ENCODE data around the gene FAM124B. TPM values are rescaled to one million over a fixed set of nuclear protein-coding genes. Genes with fewer than 3 reads are reported as not detected.

The FAM124B gene
- total and polyA plus RNA-seq, 2 experiments from 2014 or later, result 0.17 TPM; not detected in 1

DNA sequence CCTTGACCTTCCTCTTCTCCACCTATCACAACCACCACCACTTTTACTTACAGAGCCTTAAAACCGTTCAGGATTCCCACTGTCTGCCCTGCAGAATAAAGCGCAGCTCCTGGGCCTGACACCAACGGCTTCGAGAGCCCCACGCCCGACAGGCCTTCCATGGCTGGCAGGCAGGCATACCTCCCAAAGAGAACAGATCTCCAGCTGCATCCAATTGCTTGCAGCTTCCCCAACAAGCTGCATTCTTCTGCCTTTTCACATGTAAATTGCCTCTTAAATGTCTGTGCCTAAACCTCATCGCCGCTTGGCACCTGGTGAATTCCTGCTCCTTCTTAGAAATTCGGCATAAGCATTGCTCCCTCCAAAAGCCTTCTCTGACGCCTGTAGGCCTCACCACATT, 31.5 kb upstream of the FAM124B start:
- Histone ChIP-seq H3K4me2 (no peak overlapping the region), H3K4me3 (no peak overlapping the region), H3K27ac (no peak overlapping the region), H3K9me2 (replicated peaks; ENCODE audit: insufficient read depth) (no peaks in the 10 kb centered on the region), H2AFZ (no peak overlapping the region), H3K4me1 (ENCODE audit: insufficient read depth) (peaks cover 11% of the 10 kb centered on the region), H3K36me3 (replicated peaks; ENCODE audit: insufficient read depth, low read depth) (no peaks in the 10 kb centered on the region), H3K9me3 (ENCODE audit: low read depth) (no peaks in the 10 kb centered on the region), H3K79me2 (no peaks in the 10 kb centered on the region), H4K20me1 (ENCODE audit: insufficient read depth, poor library complexity, severe bottlenecking) (no peaks in the 10 kb centered on the region), H3K27me3 (no peaks in the 10 kb centered on the region)
- no peak for DNase-seq (ENCODE audit: low spot score)
- TF ChIP-seq EZH2phosphoT487 (IDR thresholded peaks at IDR 0.05; ENCODE audit: low read depth, severe bottlenecking, unreplicated experiment), result no peak
- TF ChIP-seq, protein P1, sequence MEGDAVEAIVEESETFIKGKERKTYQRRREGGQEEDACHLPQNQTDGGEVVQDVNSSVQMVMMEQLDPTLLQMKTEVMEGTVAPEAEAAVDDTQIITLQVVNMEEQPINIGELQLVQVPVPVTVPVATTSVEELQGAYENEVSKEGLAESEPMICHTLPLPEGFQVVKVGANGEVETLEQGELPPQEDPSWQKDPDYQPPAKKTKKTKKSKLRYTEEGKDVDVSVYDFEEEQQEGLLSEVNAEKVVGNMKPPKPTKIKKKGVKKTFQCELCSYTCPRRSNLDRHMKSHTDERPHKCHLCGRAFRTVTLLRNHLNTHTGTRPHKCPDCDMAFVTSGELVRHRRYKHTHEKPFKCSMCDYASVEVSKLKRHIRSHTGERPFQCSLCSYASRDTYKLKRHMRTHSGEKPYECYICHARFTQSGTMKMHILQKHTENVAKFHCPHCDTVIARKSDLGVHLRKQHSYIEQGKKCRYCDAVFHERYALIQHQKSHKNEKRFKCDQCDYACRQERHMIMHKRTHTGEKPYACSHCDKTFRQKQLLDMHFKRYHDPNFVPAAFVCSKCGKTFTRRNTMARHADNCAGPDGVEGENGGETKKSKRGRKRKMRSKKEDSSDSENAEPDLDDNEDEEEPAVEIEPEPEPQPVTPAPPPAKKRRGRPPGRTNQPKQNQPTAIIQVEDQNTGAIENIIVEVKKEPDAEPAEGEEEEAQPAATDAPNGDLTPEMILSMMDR (IDR thresholded peaks at IDR 0.05; ENCODE audit: poor library complexity), result no peak
- no peak for TF ChIP-seq EZH2 (IDR thresholded peaks at IDR 0.05; ENCODE audit: borderline replicate concordance)
- WGBS (ENCODE audit: low lambda C conversion rate, missing lambda C conversion rate), result 53% methylated on average over 10 of the region's 10 CpGs

- H3K27me3 ChIP-seq, result no peaks in the 10 kb centered on the region
- peaks cover 11% of the 10 kb centered on the region for H3K4me1 ChIP-seq (ENCODE audit: insufficient read depth)
- no peak overlapping the region for H3K4me2 ChIP-seq
- no peaks in the 10 kb centered on the region for H3K9me3 ChIP-seq (ENCODE audit: low read depth)
- no peaks in the 10 kb centered on the region for H4K20me1 ChIP-seq (ENCODE audit: insufficient read depth, poor library complexity, severe bottlenecking)
- DNase-seq (ENCODE audit: low spot score), result no peak
- no peaks in the 10 kb centered on the region for H3K9me2 ChIP-seq (replicated peaks; ENCODE audit: insufficient read depth)
- no peak overlapping the region for H3K4me3 ChIP-seq
- 89% methylated on average over 6 of the region's 6 CpGs for WGBS (ENCODE audit: low lambda C conversion rate, missing lambda C conversion rate)
- no peaks in the 10 kb centered on the region for H3K79me2 ChIP-seq
- no peak overlapping the region for H3K27ac ChIP-seq
- H3K36me3 ChIP-seq (replicated peaks; ENCODE audit: insufficient read depth, low read depth), result no peaks in the 10 kb centered on the region
- TF ChIP-seq EZH2phosphoT487 (IDR thresholded peaks at IDR 0.05; ENCODE audit: low read depth, severe bottlenecking, unreplicated experiment) (no peak), EZH2 (IDR thresholded peaks at IDR 0.05; ENCODE audit: borderline replicate concordance) (no peak)
- TF ChIP-seq, protein P1 (IDR thresholded peaks at IDR 0.05; ENCODE audit: poor library complexity), result no peak
- no peak overlapping the region for H2AFZ ChIP-seq
Measured at GRCh38 chr2:224432003-224432579, 30.2 kb upstream of the FAM124B start.

GRCh38 chr2:224429441-224429810, 27.5 kb upstream of the FAM124B start:
- no peaks in the 10 kb centered on the region for H3K9me3 ChIP-seq (ENCODE audit: low read depth)
- H3K4me1 ChIP-seq (ENCODE audit: insufficient read depth), result peaks cover 11% of the 10 kb centered on the region
- no peak overlapping the region for H2AFZ ChIP-seq
- no peaks in the 10 kb centered on the region for H3K36me3 ChIP-seq (replicated peaks; ENCODE audit: insufficient read depth, low read depth)
- DNase-seq (ENCODE audit: low spot score), result no peak
- H4K20me1 ChIP-seq (ENCODE audit: insufficient read depth, poor library complexity, severe bottlenecking), result no peaks in the 10 kb centered on the region
- H3K79me2 ChIP-seq, result no peaks in the 10 kb centered on the region
- 56% methylated on average over 2 of the region's 2 CpGs for WGBS (ENCODE audit: low lambda C conversion rate, missing lambda C conversion rate)
- no peaks in the 10 kb centered on the region for H3K9me2 ChIP-seq (replicated peaks; ENCODE audit: insufficient read depth)
- H3K4me3 ChIP-seq, result no peak overlapping the region
- no peak overlapping the region for H3K27ac ChIP-seq
- no peak overlapping the region for H3K4me2 ChIP-seq
- TF ChIP-seq, protein P1 (IDR thresholded peaks at IDR 0.05; ENCODE audit: poor library complexity), result no peak
- TF ChIP-seq EZH2phosphoT487 (IDR thresholded peaks at IDR 0.05; ENCODE audit: low read depth, severe bottlenecking, unreplicated experiment) (no peak), EZH2 (IDR thresholded peaks at IDR 0.05; ENCODE audit: borderline replicate concordance) (no peak)
- no peaks in the 10 kb centered on the region for H3K27me3 ChIP-seq
